CD4-positive, alpha-beta T cell treated with Interferon gamma for 1 hour (primary cell): ENCODE results near the gene ESYT1.

Source experiments
- DNase-seq: peaks from one replicate; pipeline ENCODE4 v3.0.0-alpha.2; 2020

ESYT1 gene

DNA sequence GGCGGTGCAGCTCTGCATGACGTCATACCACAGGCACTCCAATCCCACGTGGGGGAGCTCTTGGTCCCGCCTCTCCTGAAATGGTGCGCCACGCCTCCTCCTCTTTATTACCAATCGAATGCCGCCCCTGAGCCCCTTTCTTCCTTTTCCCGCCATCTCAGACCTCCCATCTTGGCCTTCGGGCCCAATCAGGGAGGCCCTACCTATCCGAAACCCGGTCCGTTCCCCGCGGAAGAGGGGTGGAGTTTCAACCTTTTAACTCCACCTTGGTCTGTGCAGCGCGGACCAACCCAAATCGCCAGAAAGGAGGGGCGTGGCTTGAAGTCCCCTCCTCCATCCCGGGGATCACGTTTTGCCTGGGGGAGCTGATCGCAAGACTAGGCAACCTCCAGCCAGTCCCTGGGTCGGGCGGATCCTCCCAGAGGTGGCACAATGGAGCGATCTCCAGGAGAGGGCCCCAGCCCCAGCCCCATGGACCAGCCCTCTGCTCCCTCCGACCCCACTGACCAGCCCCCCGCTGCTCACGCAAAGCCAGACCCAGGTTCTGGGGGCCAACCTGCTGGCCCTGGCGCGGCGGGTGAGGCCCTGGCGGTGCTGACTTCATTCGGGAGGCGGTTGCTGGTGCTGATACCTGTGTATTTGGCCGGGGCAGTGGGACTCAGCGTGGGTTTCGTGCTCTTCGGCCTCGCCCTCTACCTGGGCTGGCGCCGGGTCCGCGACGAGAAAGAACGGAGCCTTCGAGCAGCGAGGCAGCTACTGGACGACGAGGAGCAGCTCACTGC lies at the start of gene ESYT1:
Gene ESYT1 (plus strand): TSS at position 380 of the 782 bp plus-strand sequence. CDS start 53 bp downstream, at position 433.
- DNase-seq: peak; percentile 100

- no peak for DNase-seq
These were observed 49.6 kb upstream of the ESYT1 start for GRCh38 chr12:56078427-56078826.

DNA sequence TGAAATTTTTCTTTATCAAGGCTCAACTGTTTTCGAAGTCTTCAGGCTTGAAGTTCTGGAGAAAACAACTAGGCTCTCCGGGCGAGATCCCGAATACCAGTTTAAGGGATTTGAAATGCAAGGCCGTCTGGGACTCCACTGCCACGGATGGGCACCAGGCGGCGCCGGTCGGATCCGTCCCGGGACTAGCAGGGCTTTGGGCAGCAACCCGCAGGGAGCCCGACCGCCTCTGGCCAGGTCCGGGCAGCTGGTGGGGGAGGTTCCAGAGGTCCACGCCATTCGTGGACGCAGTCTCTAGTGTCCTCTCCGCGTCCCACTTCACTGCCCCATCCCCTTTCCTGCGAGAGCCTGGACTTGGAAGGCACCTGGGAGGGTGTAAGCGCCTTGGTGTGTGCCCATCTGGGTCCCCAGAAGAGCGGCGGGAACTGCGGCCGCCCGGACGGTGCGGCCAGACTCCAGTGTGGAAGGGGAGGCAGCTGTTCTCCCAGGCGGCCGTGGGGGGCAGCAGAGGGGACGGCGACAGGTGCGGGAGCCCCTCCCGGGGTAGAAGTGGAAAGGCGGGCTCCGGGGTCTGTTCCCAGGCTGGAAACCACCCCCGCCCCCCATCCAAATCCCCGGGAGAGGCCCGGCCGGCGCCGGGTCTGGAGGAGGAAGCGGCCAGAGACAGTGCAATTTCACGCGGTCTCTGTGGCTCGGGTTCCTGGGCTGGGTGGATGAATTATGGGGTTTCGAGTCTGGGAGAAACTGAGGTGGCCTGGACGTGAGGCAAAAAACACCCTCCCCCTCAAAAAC lies 48.9 kb upstream of the ESYT1 start:
- DNase-seq: peak; percentile 46

GRCh38 chr12:56079723-56080555 lies 48.1 kb upstream of the ESYT1 start, which contains the start of gene ERBB3:
ERBB3 (plus strand) TSS chr12:56080165; CDS start chr12:56080301, 136 bp downstream.
- peak; percentile 38 for DNase-seq

- no peak for DNase-seq
These were observed 47.4 kb upstream of the ESYT1 start for GRCh38 chr12:56080556-56081138.

DNA sequence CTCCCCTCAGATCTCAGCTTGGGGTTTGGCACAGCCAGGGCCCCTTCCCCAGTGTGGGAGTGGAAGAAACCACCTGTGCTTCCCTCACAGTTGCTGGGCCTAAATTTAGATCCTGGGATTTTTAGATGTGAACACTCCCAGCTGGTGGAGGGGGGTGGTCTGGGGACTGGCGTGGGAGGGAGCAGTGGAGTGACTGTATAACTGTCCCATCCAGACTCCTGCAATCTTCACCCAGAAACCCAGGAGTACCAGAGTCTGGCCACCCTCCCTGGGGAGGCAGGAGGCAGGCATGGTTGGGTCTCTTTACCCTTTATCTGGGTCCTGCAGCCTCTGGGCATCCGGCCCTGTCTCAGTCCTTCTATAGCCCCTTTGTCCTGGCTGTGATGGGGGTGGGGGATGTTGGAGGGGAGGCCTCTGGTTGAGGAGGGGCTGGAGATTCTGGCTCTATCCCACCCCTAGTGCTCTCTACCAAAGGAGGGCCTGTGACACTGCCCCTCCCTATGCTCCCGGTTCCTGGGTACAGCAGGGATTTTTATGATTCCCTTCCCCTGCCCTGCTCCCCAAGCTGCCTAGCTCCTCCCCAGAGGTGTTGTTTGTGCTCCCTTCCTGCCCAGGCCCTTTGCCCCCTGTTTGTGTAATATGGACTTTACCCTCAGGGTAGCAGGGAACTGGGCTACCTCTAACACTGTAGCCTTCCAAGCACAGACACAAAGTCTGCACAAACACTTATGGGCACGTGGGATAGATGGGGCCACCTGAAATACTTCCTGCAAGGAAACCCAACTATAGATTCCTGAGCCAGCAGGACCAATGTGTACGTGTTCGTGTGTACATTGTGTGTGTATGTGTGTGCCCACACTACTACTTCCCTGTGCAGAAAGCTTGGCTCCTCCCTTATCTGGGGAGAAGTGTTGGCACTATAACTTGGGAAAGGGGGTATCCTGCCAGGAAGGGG lies 46.4 kb upstream of the ESYT1 start:
- no peak for DNase-seq

- no peak for DNase-seq
These were observed 45.7 kb upstream of the ESYT1 start for GRCh38 chr12:56082382-56082781.

DNA sequence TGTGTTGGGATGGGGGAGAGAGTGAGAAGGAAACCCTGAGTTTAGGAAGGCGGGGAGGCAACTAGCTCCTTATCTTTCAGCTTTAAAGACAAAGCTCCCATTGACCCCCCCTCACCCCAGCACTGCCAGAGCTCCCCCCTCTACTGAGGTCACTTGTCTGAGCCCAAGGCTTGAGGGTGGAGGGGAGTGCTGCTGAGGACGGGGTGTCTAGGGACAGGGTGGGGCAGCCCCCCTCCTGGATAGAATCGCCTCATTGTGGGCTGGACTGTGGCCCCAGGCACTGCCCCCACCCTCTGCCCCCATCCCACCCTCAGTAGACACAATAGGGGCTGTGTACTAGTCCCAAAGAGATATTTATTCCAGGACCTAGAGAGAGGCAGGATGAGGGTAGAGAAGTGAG lies 45.1 kb upstream of the ESYT1 start:
- DNase-seq: no peak

DNA sequence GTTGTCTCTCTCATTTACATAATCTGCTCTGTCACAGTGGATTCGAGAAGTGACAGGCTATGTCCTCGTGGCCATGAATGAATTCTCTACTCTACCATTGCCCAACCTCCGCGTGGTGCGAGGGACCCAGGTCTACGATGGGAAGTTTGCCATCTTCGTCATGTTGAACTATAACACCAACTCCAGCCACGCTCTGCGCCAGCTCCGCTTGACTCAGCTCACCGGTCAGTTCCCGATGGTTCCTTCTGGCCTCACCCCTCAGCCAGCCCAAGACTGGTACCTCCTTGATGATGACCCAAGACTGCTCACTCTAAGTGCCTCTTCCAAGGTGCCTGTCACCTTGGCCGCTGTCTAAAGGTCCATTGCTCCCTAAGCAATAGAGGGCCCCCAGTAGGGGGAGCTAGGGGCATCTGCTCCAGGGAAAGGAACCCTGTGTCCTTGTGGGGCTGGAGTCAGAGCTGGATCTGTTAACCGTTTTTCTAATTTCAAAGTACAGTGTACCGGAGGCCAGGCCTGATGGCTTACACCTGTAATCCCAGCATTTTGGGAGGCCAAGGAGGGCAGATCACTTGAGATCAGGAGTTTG lies 43.0 kb upstream of the ESYT1 start:
- DNase-seq: no peak

DNA sequence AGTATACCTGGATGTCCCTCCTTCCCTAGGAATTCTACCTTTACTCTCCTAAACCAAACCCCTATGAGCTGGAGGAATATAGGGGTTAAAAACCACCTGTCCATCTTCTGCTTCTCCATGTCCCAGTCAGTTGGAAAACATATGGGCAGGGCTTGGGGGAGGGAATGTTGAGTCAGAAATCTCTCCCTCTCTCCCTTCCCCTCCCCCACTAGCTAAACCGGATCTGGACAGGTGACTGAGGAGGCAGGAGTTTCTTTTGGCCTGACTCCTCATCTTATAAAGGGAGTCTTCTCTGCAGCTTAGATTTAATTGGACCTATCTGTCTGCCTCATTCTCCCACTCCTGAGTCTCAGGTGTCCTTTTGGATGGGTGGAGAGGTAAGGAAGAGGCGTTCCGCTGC lies 42.0 kb upstream of the ESYT1 start:
- no peak for DNase-seq

- no peak for DNase-seq
These were observed 41.5 kb upstream of the ESYT1 start for GRCh38 chr12:56086608-56087007.

GRCh38 chr12:56087220-56087619 lies 40.8 kb upstream of the ESYT1 start:
- DNase-seq: no peak

- DNase-seq: no peak
These were observed 30.3 kb upstream of the ESYT1 start for GRCh38 chr12:56097738-56098137.

- no peak for DNase-seq
These were observed 29.5 kb upstream of the ESYT1 start for GRCh38 chr12:56098592-56098991.

GRCh38 chr12:56099787-56100186 lies 28.3 kb upstream of the ESYT1 start:
- DNase-seq: no peak

DNA sequence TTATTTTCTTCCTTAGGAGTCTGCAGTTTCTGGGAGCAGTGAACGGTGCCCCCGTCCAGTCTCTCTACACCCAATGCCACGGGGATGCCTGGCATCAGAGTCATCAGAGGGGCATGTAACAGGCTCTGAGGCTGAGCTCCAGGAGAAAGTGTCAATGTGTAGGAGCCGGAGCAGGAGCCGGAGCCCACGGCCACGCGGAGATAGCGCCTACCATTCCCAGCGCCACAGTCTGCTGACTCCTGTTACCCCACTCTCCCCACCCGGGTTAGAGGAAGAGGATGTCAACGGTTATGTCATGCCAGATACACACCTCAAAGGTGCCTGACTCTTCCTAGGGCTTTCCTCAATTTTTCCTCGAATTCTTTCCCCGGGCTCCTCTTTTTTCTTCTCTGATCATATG lies 27.0 kb upstream of the ESYT1 start:
- DNase-seq: no peak

GRCh38 chr12:56102683-56103065 lies 25.4 kb upstream of the ESYT1 start:
- DNase-seq: no peak

DNA sequence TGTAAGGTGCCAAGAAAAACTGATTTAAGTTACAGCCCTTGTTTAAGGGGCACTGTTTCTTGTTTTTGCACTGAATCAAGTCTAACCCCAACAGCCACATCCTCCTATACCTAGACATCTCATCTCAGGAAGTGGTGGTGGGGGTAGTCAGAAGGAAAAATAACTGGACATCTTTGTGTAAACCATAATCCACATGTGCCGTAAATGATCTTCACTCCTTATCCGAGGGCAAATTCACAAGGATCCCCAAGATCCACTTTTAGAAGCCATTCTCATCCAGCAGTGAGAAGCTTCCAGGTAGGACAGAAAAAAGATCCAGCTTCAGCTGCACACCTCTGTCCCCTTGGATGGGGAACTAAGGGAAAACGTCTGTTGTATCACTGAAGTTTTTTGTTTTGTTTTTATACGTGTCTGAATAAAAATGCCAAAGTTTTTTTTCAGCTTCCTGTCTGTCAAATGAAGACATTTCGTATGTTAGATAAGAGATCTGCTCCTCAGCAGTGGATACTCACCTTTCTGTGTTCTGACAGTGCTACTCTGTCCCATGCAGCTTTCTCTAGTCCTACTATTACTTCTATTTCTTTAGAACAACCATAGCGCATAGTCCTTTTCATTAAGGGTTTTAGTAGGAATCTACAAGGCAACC lies 24.9 kb upstream of the ESYT1 start:
- DNase-seq: no peak

DNA sequence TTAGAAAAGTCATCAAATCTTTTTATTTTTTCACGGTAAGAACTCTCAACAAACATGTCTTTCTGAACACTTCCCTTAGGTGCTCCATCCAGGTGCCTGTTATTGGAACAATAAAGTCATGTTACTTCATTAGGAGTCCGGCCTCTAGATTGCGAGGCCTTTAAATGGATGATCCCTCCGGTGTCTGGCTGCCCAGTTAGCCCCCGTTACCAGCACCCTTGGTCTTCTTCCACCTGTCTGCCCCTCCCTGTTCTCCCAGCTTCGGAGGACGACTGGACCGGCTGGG lies 24.3 kb upstream of the ESYT1 start:
- no peak for DNase-seq

DNA sequence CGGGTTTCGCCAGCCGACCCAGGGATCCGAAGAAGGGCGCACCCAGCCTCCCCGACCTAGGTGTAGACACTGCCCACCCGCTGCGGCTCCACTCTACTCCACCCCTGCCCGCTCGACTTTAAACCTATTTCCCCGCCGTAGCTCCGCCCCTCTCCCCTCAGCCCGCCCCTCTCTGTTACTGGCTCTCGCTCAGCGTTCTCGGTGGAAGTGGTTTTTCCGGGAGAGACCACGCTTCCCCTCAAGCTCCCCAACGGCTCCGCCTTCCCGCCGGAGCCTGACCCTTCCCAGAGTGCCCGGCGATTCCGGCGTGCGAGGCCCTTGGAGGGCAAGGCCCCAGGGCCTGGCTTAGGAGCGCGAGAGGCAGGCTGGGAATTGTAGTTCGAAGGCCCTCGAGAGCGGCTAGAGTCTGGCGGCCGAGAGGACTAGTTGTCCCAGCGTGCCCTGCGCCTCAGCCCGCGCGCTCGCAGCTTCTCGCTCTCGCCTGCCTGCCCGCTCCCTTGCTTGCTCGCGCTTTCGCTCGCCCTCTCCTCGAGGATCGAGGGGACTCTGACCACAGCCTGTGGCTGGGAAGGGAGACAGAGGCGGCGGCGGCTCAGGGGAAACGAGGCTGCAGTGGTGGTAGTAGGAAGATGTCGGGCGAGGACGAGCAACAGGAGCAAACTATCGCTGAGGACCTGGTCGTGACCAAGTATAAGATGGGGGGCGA lies 23.8 kb upstream of the ESYT1 start, which contains the start of gene PA2G4:
Gene PA2G4 (plus strand): TSS at position 451 of the 706 bp plus-strand sequence. CDS start 179 bp downstream, at position 630.
- DNase-seq: peak; percentile 98
